OCI-LY7 (cell line): ENCODE results near the gene HSPA1L. TPM values are rescaled to one million over a fixed set of nuclear protein-coding genes. Genes with fewer than 3 reads are reported as not detected.

Experiments
- BruUV-seq: library from RNA; stranded (reverse); fragments of 400-500 nt; replicated peaks from 2 replicates; lab custom pipeline; 2021; lab: Mats Ljungman, UMichigan
- CTCF ChIA-PET: fragments of 300-600 bp; sonication (Branson Sonifier 250); formaldehyde crosslinking; loops from one replicate; lab custom pipeline; 2022; ENCODE audit warnings: antibody characterized with exemption; ENCODE audit not compliant: unreplicated experiment; lab: Charles Lee
- POLR2A ChIA-PET: fragments of 300-600 bp; sonication (Branson Sonifier 250); formaldehyde crosslinking; loops from one replicate; lab custom pipeline; 2022; ENCODE audit warnings: antibody characterized with exemption; lab: Charles Lee
- DNase-seq: peaks from one replicate; pipeline ENCODE4 v3.0.0-alpha.2; 2015; ENCODE audit warnings: low spot score
- H2AFZ ChIP-seq: fragments of 200-600 bp; sonication (generic), shearing (Covaris generic); 2 replicates; pipeline ENCODE4 v1.6.1; 2014; ENCODE audit warnings: mild to moderate bottlenecking, antibody characterized with exemption, low read length, moderate library complexity
- H3K27ac ChIP-seq: fragments of 200-600 bp; sonication (generic); 2 replicates; pipeline ENCODE4 v1.5.1; 2014; ENCODE audit warnings: mixed run types, low read depth, mild to moderate bottlenecking, moderate library complexity, low read length, inconsistent platforms; ENCODE audit not compliant: poor library complexity, severe bottlenecking
- H3K36me3 ChIP-seq: fragments of 200-600 bp; sonication (generic); 2 replicates; pipeline ENCODE4 v1.6.1; 2014; ENCODE audit warnings: mild to moderate bottlenecking, antibody characterized with exemption, low read length, moderate library complexity, mixed read lengths; ENCODE audit not compliant: insufficient read depth
- H3K4me1 ChIP-seq: fragments of 200-600 bp; sonication (generic); 2 replicates; pipeline ENCODE4 v1.5.1; 2014; ENCODE audit warnings: mild to moderate bottlenecking, low read length; ENCODE audit not compliant: insufficient read depth, poor library complexity, severe bottlenecking
- H3K4me2 ChIP-seq: fragments of 200-600 bp; sonication (generic); 2 replicates; pipeline ENCODE4 v1.6.1; 2014; ENCODE audit warnings: mild to moderate bottlenecking, low read length
- H3K4me3 ChIP-seq: fragments of 200-600 bp; sonication (generic); 2 replicates; pipeline ENCODE4 v1.5.1; 2014; ENCODE audit warnings: mild to moderate bottlenecking, low read depth, low read length; ENCODE audit not compliant: poor library complexity, severe bottlenecking
- H3K79me2 ChIP-seq: fragments of 200-600 bp; sonication (generic); 2 replicates; pipeline ENCODE4 v1.6.1; 2016; ENCODE audit warnings: low read depth, mild to moderate bottlenecking, low read length, moderate library complexity, mixed read lengths; ENCODE audit not compliant: insufficient read depth
- H3K9me2 ChIP-seq: fragments of 200-600 bp; sonication (generic); 2 replicates; pipeline ENCODE4 v1.6.1; 2016; ENCODE audit warnings: mild to moderate bottlenecking, low read length, mixed read lengths; ENCODE audit not compliant: insufficient read depth
- H3K9me3 ChIP-seq: fragments of 200-600 bp; sonication (generic); 2 replicates; pipeline ENCODE4 v1.6.1; 2014; ENCODE audit warnings: mild to moderate bottlenecking, mixed run types, low read length, mixed read lengths
- H4K20me1 ChIP-seq: fragments of 200-600 bp; sonication (generic); 2 replicates; pipeline ENCODE4 v1.6.1; 2014; ENCODE audit warnings: mild to moderate bottlenecking, antibody characterized with exemption, low read length, moderate library complexity, mixed read lengths; ENCODE audit not compliant: insufficient read depth
- EZH2phosphoT487 ChIP-seq: fragments of 200-600 bp; sonication (generic); IDR thresholded peaks from 2 replicates; pipeline ENCODE4 v1.6.1; 2018; ENCODE audit warnings: low read depth, borderline replicate concordance, mild to moderate bottlenecking, mixed run types, antibody characterized with exemption, low read length, moderate library complexity, mixed read lengths
- intact Hi-C: fragments of 100-400 bp; cut with micrococcal nuclease; formaldehyde crosslinking; loops from one replicate; pipeline ENCODE4 v1.10.0; 2022; ENCODE audit not compliant: unreplicated experiment
- total RNA-seq, 2 experiments: library from RNA; depleted of rRNA in 1 of 2; stranded (reverse); fragments of >200 nt in 1 of 2; shearing (Covaris generic) in 1 of 2; gene quantifications; 2 replicates each; pipeline ENCODE4 v1.2.3, GENCODE V29; 2014 to 2022
- TF ChIP-seq, protein P1 (sequence below): fragments of 200-600 bp; sonication (generic); conservative IDR thresholded peaks from 2 replicates; pipeline ENCODE4 v1.5.1; 2014; ENCODE audit warnings: mild to moderate bottlenecking, antibody characterized with exemption, low read length, moderate library complexity, mixed read lengths

The HSPA1L gene
- total RNA-seq, 2 experiments from 2014 or later, result 0.19 to 0.49 TPM

DNA sequence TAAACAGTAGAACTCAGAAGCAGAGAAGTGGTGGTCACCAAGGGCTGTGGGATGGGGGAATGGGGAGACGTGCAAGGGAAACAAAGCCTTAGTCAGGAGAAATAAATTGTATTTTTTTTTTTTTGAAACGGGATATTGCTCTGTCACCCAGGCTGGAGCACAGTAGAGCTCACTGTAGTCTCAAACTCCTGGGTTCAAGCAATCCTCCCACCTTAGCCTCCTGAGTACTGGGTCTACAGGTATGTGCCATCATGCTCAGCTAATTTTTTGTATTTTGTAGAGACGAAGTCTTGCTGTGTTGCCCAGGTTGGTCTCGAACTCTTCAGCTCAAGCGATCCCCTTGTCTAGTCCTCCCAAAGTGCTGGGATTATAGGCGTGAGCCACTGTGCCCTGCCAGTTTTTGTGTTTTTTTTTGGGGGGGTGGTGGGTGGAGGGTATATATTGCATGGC is 15.8 kb upstream of the HSPA1L start:
- TF ChIP-seq, protein P1, sequence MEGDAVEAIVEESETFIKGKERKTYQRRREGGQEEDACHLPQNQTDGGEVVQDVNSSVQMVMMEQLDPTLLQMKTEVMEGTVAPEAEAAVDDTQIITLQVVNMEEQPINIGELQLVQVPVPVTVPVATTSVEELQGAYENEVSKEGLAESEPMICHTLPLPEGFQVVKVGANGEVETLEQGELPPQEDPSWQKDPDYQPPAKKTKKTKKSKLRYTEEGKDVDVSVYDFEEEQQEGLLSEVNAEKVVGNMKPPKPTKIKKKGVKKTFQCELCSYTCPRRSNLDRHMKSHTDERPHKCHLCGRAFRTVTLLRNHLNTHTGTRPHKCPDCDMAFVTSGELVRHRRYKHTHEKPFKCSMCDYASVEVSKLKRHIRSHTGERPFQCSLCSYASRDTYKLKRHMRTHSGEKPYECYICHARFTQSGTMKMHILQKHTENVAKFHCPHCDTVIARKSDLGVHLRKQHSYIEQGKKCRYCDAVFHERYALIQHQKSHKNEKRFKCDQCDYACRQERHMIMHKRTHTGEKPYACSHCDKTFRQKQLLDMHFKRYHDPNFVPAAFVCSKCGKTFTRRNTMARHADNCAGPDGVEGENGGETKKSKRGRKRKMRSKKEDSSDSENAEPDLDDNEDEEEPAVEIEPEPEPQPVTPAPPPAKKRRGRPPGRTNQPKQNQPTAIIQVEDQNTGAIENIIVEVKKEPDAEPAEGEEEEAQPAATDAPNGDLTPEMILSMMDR, result no peak
- no peak for TF ChIP-seq EZH2phosphoT487
- ChIA-PET CTCF (interaction anchor here (0.8 to 1.0 kb wide), 2 partner anchors 61 to 92 kb away, joined by 3 read pairs; no protein-coding TSS in a partner anchor), POLR2A (interaction anchor here (0.6 to 3.8 kb wide), 9 partner anchors 11 to 236 kb away, joined by 3 to 43 read pairs (median 4); partner anchors contain the start of genes CLIC1, LSM2, MSH5 and NEU1)
- H3K4me1 ChIP-seq, result peaks cover 43% of the 10 kb centered on the region
- peaks cover under 1% of the 10 kb centered on the region; the same call in 1 of the 2 replicates for H4K20me1 ChIP-seq
- H3K27ac ChIP-seq, result peak overlapping the region; percentile 95
- peak overlapping the region; percentile 99 for H3K4me2 ChIP-seq
- H3K79me2 ChIP-seq, result peaks cover 60% of the 10 kb centered on the region
- DNase-seq, result peak; percentile 22
- H3K9me2 ChIP-seq, result no peaks in the 10 kb centered on the region
- intact Hi-C loops, result loop anchor here (1.0 to 10.0 kb wide), 7 partner anchors 58 to 336 kb away; partner anchors contain the start of genes ATP6V1G2, DDAH2, MICB and NELFE
- peak overlapping the region; percentile 89 for H3K4me3 ChIP-seq
- peaks cover 12% of the 10 kb centered on the region for H3K36me3 ChIP-seq
- H3K9me3 ChIP-seq, result no peaks in the 10 kb centered on the region
- BruUV-seq, result no TSS peak
- peak overlapping the region; percentile 24; the same call in 1 of the 2 replicates for H2AFZ ChIP-seq

DNA sequence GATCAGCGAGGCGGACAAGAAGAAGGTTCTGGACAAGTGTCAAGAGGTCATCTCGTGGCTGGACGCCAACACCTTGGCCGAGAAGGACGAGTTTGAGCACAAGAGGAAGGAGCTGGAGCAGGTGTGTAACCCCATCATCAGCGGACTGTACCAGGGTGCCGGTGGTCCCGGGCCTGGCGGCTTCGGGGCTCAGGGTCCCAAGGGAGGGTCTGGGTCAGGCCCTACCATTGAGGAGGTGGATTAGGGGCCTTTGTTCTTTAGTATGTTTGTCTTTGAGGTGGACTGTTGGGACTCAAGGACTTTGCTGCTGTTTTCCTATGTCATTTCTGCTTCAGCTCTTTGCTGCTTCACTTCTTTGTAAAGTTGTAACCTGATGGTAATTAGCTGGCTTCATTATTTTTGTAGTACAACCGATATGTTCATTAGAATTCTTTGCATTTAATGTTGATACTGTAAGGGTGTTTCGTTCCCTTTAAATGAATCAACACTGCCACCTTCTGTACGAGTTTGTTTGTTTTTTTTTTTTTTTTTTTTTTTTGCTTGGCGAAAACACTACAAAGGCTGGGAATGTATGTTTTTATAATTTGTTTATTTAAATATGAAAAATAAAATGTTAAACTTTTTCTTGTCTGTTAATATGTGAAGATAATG is 14.7 kb upstream of the HSPA1L start:
- peak; percentile 74 for DNase-seq
- peaks cover under 1% of the 10 kb centered on the region; the same call in 1 of the 2 replicates for H3K36me3 ChIP-seq
- H3K4me1 ChIP-seq, result peaks cover 52% of the 10 kb centered on the region
- no peaks in the 10 kb centered on the region for H3K9me3 ChIP-seq
- no peak overlapping the region for H2AFZ ChIP-seq
- TF ChIP-seq, protein P1, result peak; percentile 90
- TF ChIP-seq EZH2phosphoT487, result no peak
- intact Hi-C loops, result loop anchor here (1.0 to 10.0 kb wide), 7 partner anchors 57 to 335 kb away; partner anchors contain the start of genes ATP6V1G2, DDAH2, MICB and NELFE
- POLR2A ChIA-PET, result interaction anchor here (0.7 to 3.8 kb wide), 12 partner anchors 9 to 176 kb away, joined by 3 to 43 read pairs (median 4); partner anchors contain the start of genes CLIC1, LSM2 and MSH5
- CTCF ChIA-PET, result no interaction called here
- H3K4me2 ChIP-seq, result peak overlapping the region; percentile 99
- H3K27ac ChIP-seq, result peak overlapping the region; percentile 95
- no TSS peak for BruUV-seq
- H4K20me1 ChIP-seq, result no peaks in the 10 kb centered on the region
- peak overlapping the region; percentile 89 for H3K4me3 ChIP-seq
- H3K79me2 ChIP-seq, result peaks cover 49% of the 10 kb centered on the region
- no peaks in the 10 kb centered on the region for H3K9me2 ChIP-seq
